Endothelial cell of umbilical vein (primary cell): Measurements from ENCODE around the gene SRRM2. TPM values are rescaled to one million over a fixed set of nuclear protein-coding genes. Genes with fewer than 3 reads are reported as not detected.

Source experiments
- BruUV-seq: library from RNA; stranded (reverse); fragments of 400-500 nt; replicated peaks from 2 replicates; lab custom pipeline; 2021; lab: Mats Ljungman, UMichigan
- CTCF ChIA-PET: fragments of 300-600, 350-600 bp; sonication (Branson Sonifier 250); formaldehyde crosslinking; loops from one replicate; lab custom pipeline; 2021; ENCODE audit warnings: antibody characterized with exemption, inconsistent platforms; lab: Charles Lee
- POLR2A ChIA-PET: fragments of 300-600, 350-600 bp; sonication (Branson Sonifier 250); formaldehyde crosslinking; loops from one replicate; lab custom pipeline; 2021; ENCODE audit warnings: antibody characterized with exemption, inconsistent platforms; lab: Charles Lee
- DNase-seq: peaks from one replicate; pipeline ENCODE4 v3.0.0-alpha.2; 2011; ENCODE audit warnings: low read depth, low spot score
- FAIRE-seq: peaks from 2 replicates; lab custom pipeline; 2011; peaks lifted over from hg19 to GRCh38; lab: Jason Lieb, UNC
- H2AFZ ChIP-seq: 2 replicates; pipeline ENCODE4 v1.6.0; 2012; ENCODE audit warnings: low read depth, low read length, control low read depth, inconsistent platforms
- H3K27ac ChIP-seq: 2 replicates; pipeline ENCODE4 v1.5.1; 2011; ENCODE audit warnings: low read depth, mild to moderate bottlenecking, control low read depth, low read length, moderate library complexity; ENCODE audit not compliant: insufficient read depth
- H3K27me3 ChIP-seq, 2 experiments: 2 replicates each; pipeline versions ENCODE4 v1.6.0 to v1.6.1; 2011; ENCODE audit warnings: low read length in 2 of 2, mixed read lengths in 1 of 2; ENCODE audit not compliant: control insufficient read depth in 2 of 2, insufficient read depth in 2 of 2
- H3K36me3 ChIP-seq, 2 experiments: 2 replicates in 1 of 2; 3 replicates in 1 of 2; pipeline ENCODE4 v1.5.1; 2011; ENCODE audit warnings: low read length in 2 of 2, mild to moderate bottlenecking in 1 of 2, moderate library complexity in 1 of 2; ENCODE audit not compliant: control insufficient read depth in 2 of 2, insufficient read depth in 2 of 2; ENCODE audit errors: extremely low read depth in 1 of 2
- H3K4me1 ChIP-seq: 3 replicates; pipeline ENCODE4 v1.5.1; 2011; ENCODE audit warnings: mild to moderate bottlenecking, low read length; ENCODE audit not compliant: control insufficient read depth, insufficient read depth; ENCODE audit errors: extremely low read depth
- H3K4me2 ChIP-seq: 2 replicates; pipeline ENCODE4 v1.6.1; 2011; ENCODE audit warnings: low read length, control low read depth, mixed read lengths; ENCODE audit not compliant: insufficient read depth
- H3K4me3 ChIP-seq, 3 experiments: fragments of 200-600 bp in 1 of 3; sonication (generic), shearing (Covaris generic) in 1 of 3; replicated peaks in 1 of 3; 2 replicates each; pipeline ENCODE4 v1.5.1; 2011 to 2016; ENCODE audit warnings: control low read depth in 3 of 3, low read length in 3 of 3, mild to moderate bottlenecking in 2 of 3, inconsistent platforms in 1 of 3, low read depth in 1 of 3, moderate library complexity in 1 of 3; ENCODE audit not compliant: insufficient read depth in 1 of 3
- H3K79me2 ChIP-seq: 2 replicates; pipeline ENCODE4 v1.6.0; 2012; ENCODE audit warnings: low read length, inconsistent platforms; ENCODE audit not compliant: control insufficient read depth, insufficient read depth
- H3K9ac ChIP-seq: replicated peaks from 2 replicates; pipeline ENCODE3; 2011; ENCODE audit warnings: low read length, control low read depth; ENCODE audit not compliant: insufficient read depth; ENCODE audit errors: extremely low read depth
- H3K9me1 ChIP-seq: replicated peaks from 3 replicates; pipeline ENCODE4 v1.6.0; 2011; ENCODE audit warnings: mild to moderate bottlenecking, low read length; ENCODE audit not compliant: control insufficient read depth, insufficient read depth; ENCODE audit errors: extremely low read depth
- H3K9me3 ChIP-seq: replicated peaks from 2 replicates; pipeline ENCODE4 v1.5.1; 2012; ENCODE audit warnings: low read length, inconsistent platforms; ENCODE audit not compliant: control insufficient read depth, insufficient read depth
- H4K20me1 ChIP-seq: replicated peaks from 2 replicates; pipeline ENCODE3; 2011; ENCODE audit warnings: mild to moderate bottlenecking, low read length; ENCODE audit not compliant: control insufficient read depth, insufficient read depth; ENCODE audit errors: extremely low read depth
- EZH2 ChIP-seq: IDR thresholded peaks from 2 replicates; pipeline ENCODE4 v1.6.1; 2012; ENCODE audit warnings: borderline replicate concordance, low read depth, mild to moderate bottlenecking, moderate library complexity, low read length, inconsistent platforms; ENCODE audit not compliant: severe bottlenecking
- FOS ChIP-seq: IDR thresholded peaks from 2 replicates; pipeline ENCODE4 v1.6.1; 2011; ENCODE audit warnings: mild to moderate bottlenecking, low read length, moderate library complexity, borderline replicate concordance; ENCODE audit not compliant: insufficient read depth
- JUN ChIP-seq: IDR thresholded peaks from 2 replicates; pipeline ENCODE4 v1.6.1; 2011; ENCODE audit warnings: borderline replicate concordance, low read depth; ENCODE audit not compliant: insufficient read length, insufficient read depth
- MAX ChIP-seq: IDR thresholded peaks from 2 replicates; pipeline ENCODE4 v1.6.1; 2011; ENCODE audit not compliant: insufficient read depth, insufficient read length
- MYC ChIP-seq: IDR thresholded peaks from one replicate; pipeline ENCODE4 v1.6.1; 2011; ENCODE audit warnings: mild to moderate bottlenecking, low read depth, low read length
- dilution Hi-C: fragments of 300-500 bp; cut with MboI; formaldehyde crosslinking; loops from one replicate; pipeline ENCODE4 v1.15.0; 2019; ENCODE audit warnings: low sequenced_read_pairs; ENCODE audit not compliant: extremely low pct_ligation_motif_present
- intact Hi-C: fragments of 100-400 bp; cut with micrococcal nuclease; formaldehyde crosslinking; loops from one replicate; pipeline ENCODE4 v1.10.0; 2022
- polyA plus RNA-seq, 4 experiments: library from polyadenylated mRNA; depleted of rRNA in 3 of 4; stranded (reverse) in 3 of 4; unstranded in 1 of 4; fragments of >200 nt; gene quantifications; 2 replicates each; pipeline versions ENCODE4 v1.2.1 to v1.2.3, GENCODE V29; 2011 to 2012; ENCODE audit warnings: missing spikeins in 1 of 4
- total RNA-seq: library from RNA; stranded (reverse); gene quantifications from 2 replicates; pipeline ENCODE4 v1.2.3, GENCODE V29; 2021
- TF ChIP-seq, protein P1 (sequence below), 2 donors: IDR thresholded peaks; 1 replicate in 1 of 2; 2 replicates in 1 of 2; pipeline ENCODE4 v1.5.1; 2011; ENCODE audit warnings: low read length in 2 of 2, mild to moderate bottlenecking in 2 of 2, moderate library complexity in 2 of 2, control low read depth in 1 of 2, inconsistent platforms in 1 of 2, low read depth in 1 of 2; ENCODE audit not compliant: insufficient read depth in 1 of 2; ENCODE audit errors: extremely low read depth in 1 of 2

Gene SRRM2
- total and polyA plus RNA-seq, 2 donors (not counting 3 experiments of a cell fraction or from before 2014, with no cell fraction given): 270 to 483 TPM

DNA sequence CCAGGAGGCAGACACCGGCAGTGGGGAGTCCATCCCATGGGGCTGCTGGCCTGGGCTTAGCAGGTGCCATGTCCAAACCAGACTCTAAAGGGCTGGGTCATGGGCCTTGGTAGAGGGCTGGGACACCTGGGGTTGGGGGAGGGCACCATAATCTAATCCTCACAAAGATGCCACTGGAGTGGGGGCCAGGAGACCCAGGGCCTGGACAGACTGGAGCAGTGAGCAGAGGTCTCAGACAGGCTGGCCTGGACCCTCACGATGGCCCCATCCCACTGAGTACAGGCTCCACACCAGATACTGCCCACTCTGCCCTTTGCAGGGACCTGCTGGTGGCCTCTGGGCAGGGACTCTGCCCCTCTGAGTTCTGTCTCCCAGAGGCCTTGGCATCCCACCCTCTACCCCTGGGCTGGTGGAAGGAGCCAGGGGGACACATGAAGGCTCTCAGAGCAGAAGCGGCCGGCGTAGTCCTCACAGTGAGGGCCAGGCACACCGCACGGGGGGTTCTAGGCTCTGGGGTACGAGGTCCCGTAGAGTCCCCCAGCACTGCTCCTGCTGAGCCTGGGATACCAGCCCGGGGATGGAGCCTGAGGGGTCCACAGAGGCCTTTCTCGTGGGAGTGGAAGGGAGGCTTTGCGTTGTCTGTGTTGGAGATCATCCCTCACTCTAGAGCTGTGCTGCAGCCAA is 10.0 kb upstream of the SRRM2 start:
- H3K9me3 ChIP-seq: no peaks in the 10 kb centered on the region
- no peak overlapping the region for H3K27ac ChIP-seq
- FAIRE-seq: no peak
- no peak overlapping the region for H2AFZ ChIP-seq
- ChIA-PET CTCF (interaction anchor here (1.2 kb wide), 1 partner anchor 96 kb away, joined by 6 read pairs; no protein-coding TSS in a partner anchor), POLR2A (no interaction called here)
- H3K4me2 ChIP-seq: no peak overlapping the region
- no TSS peak for BruUV-seq
- H3K27me3 ChIP-seq: no peaks in the 10 kb centered on the region
- no peaks in the 10 kb centered on the region for H3K79me2 ChIP-seq
- H3K9me1 ChIP-seq: no peaks in the 10 kb centered on the region
- no peaks in the 10 kb centered on the region for H3K36me3 ChIP-seq
- no peaks in the 10 kb centered on the region for H3K4me1 ChIP-seq
- intact Hi-C loops (no loop called here), dilution Hi-C loops (no loop called here)
- no peak overlapping the region for H3K9ac ChIP-seq
- H3K4me3 ChIP-seq: no peak overlapping the region
- TF ChIP-seq EZH2 (no peak), MAX (no peak), MYC (no peak), JUN (no peak), FOS (no peak)
- TF ChIP-seq, protein P1, sequence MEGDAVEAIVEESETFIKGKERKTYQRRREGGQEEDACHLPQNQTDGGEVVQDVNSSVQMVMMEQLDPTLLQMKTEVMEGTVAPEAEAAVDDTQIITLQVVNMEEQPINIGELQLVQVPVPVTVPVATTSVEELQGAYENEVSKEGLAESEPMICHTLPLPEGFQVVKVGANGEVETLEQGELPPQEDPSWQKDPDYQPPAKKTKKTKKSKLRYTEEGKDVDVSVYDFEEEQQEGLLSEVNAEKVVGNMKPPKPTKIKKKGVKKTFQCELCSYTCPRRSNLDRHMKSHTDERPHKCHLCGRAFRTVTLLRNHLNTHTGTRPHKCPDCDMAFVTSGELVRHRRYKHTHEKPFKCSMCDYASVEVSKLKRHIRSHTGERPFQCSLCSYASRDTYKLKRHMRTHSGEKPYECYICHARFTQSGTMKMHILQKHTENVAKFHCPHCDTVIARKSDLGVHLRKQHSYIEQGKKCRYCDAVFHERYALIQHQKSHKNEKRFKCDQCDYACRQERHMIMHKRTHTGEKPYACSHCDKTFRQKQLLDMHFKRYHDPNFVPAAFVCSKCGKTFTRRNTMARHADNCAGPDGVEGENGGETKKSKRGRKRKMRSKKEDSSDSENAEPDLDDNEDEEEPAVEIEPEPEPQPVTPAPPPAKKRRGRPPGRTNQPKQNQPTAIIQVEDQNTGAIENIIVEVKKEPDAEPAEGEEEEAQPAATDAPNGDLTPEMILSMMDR (IDR thresholded peaks at IDR 0.05; ENCODE audit: extremely low read depth in 1 of 2, insufficient read depth in 1 of 2, low read depth in 1 of 2, low read length in 2 of 2): no peak
- DNase-seq: no peak
- no peaks in the 10 kb centered on the region for H4K20me1 ChIP-seq
